K562 (cell line): ENCODE data around the gene PAX8. TPM values are rescaled to one million over a fixed set of nuclear protein-coding genes. Genes with fewer than 3 reads are reported as not detected.

ENCODE experiments used
- ATAC-seq: fragments of 200-7000 bp; cut with Tn5 transposase; 3 replicates; pipeline ENCODE4 v1.9.1; 2020; ENCODE audit warnings: moderate library complexity
- BruUV-seq: library from RNA; stranded (reverse); fragments of 400-500 nt; replicated peaks from 2 replicates; lab custom pipeline; 2021; lab: Mats Ljungman, UMichigan
- CTCF ChIA-PET: fragments of 300-600 bp; formaldehyde crosslinking; extraction: SDS; loops from one replicate; lab custom pipeline; 2021; ENCODE audit warnings: low intra/inter-chr PET ratio; lab: Yijun Ruan, JAX
- POLR2A ChIA-PET: fragments of 300-600, 350-650 bp; sonication (Branson Sonifier 250); formaldehyde crosslinking; extraction: SDS; loops from one replicate; lab custom pipeline; 2021; ENCODE audit warnings: antibody characterized with exemption, inconsistent platforms; lab: Yijun Ruan, JAX
- DNase-seq, 4 experiments: peaks; one replicate each; pipeline versions ENCODE4 v3.0.0 to v3.0.0-alpha.2; 2011 to 2018; ENCODE audit warnings: low spot score in 3 of 4, mixed read lengths in 3 of 4; ENCODE audit errors: extremely low read depth in 1 of 4
- FAIRE-seq: peaks from 2 replicates; lab custom pipeline; 2011; peaks lifted over from hg19 to GRCh38; lab: Jason Lieb, UNC
- H2AFZ ChIP-seq: 2 replicates; pipeline ENCODE4 v1.6.0; 2011; ENCODE audit warnings: low read depth, low read length, control low read depth, inconsistent platforms
- H3K27ac ChIP-seq: fragments of 200-600 bp; 3 replicates; pipeline ENCODE4 v1.8.0; 2011; ENCODE audit warnings: low read depth, mild to moderate bottlenecking, control low read depth, inconsistent platforms, low read length, moderate library complexity, mixed read lengths; ENCODE audit errors: extremely low read depth
- H3K27me3 ChIP-seq, 2 experiments: fragments of 300-600 bp in 1 of 2; 2 replicates in 1 of 2; 3 replicates in 1 of 2; pipeline versions ENCODE4 v1.6.0 to v1.8.0; 2011; ENCODE audit warnings: inconsistent platforms in 2 of 2, low read length in 2 of 2, mild to moderate bottlenecking in 1 of 2, mixed read lengths in 1 of 2, moderate library complexity in 1 of 2; ENCODE audit not compliant: control insufficient read depth in 2 of 2, insufficient read depth in 2 of 2
- H3K36me3 ChIP-seq: fragments of 300-600 bp; 3 replicates; pipeline ENCODE4 v1.8.0; 2011; ENCODE audit warnings: mild to moderate bottlenecking, low read length, inconsistent platforms; ENCODE audit not compliant: control insufficient read depth, insufficient read depth
- H3K4me1 ChIP-seq, 2 experiments: fragments of 200-600 bp in 1 of 2; replicated peaks in 1 of 2; 2 replicates in 1 of 2; 3 replicates in 1 of 2; pipeline versions ENCODE4 v1.5.1 to v1.8.0; 2011; ENCODE audit warnings: inconsistent platforms in 2 of 2, low read length in 2 of 2, mild to moderate bottlenecking in 1 of 2, mixed read lengths in 1 of 2, moderate library complexity in 1 of 2; ENCODE audit not compliant: control insufficient read depth in 2 of 2, insufficient read depth in 2 of 2
- H3K4me2 ChIP-seq: 2 replicates; pipeline ENCODE4 v1.6.1; 2011; ENCODE audit warnings: low read length, control low read depth, inconsistent platforms, mixed read lengths; ENCODE audit not compliant: insufficient read depth
- H3K4me3 ChIP-seq: fragments of 200-600 bp; sonication (generic), shearing (Covaris generic); 2 replicates; pipeline ENCODE4 v1.5.1; 2016; ENCODE audit warnings: control low read depth, inconsistent platforms
- H3K79me2 ChIP-seq: fragments of 200-600 bp; 3 replicates; pipeline ENCODE4 v1.8.0; 2011; ENCODE audit warnings: low read length, inconsistent platforms; ENCODE audit not compliant: control insufficient read depth, insufficient read depth
- H3K9ac ChIP-seq, 2 experiments: 2 replicates each; pipeline versions ENCODE4 v1.6.0 to v1.6.1; 2011; ENCODE audit warnings: low read depth in 2 of 2, low read length in 2 of 2, control low read depth in 1 of 2, inconsistent platforms in 1 of 2, mild to moderate bottlenecking in 1 of 2, mixed read lengths in 1 of 2; ENCODE audit not compliant: insufficient read depth in 1 of 2
- H3K9me1 ChIP-seq: one replicate; pipeline ENCODE4 v1.6.0; 2011; ENCODE audit warnings: inconsistent platforms, mild to moderate bottlenecking, low read length, moderate library complexity; ENCODE audit not compliant: control insufficient read depth, insufficient read depth
- H3K9me3 ChIP-seq: replicated peaks from 2 replicates; pipeline ENCODE4 v1.5.1; 2011; ENCODE audit warnings: low read depth, low read length, inconsistent platforms; ENCODE audit not compliant: control insufficient read depth, insufficient read depth
- H4K20me1 ChIP-seq: replicated peaks from 2 replicates; pipeline ENCODE4 v1.6.1; 2011; ENCODE audit warnings: low read length, inconsistent platforms, mixed read lengths; ENCODE audit not compliant: control insufficient read depth, insufficient read depth
- DPF2 ChIP-seq: fragments of 450-650 bp; IDR thresholded peaks from 2 replicates; pipeline ENCODE4 v1.6.1; 2016
- GTF2E2 ChIP-seq: fragments of 200-800 bp; sonication (Bioruptor generic); IDR thresholded peaks from 2 replicates; pipeline ENCODE4 v1.6.1; 2016; ENCODE audit warnings: missing genetic modification characterization, missing compliant biosample characterization
- HIVEP1 ChIP-seq: fragments of 250-450 bp; sonication (Bioruptor Pico); IDR thresholded peaks from 2 replicates; pipeline ENCODE4 v1.4.0; 2020; ENCODE audit warnings: mild to moderate bottlenecking
- ILF3 ChIP-seq: fragments of 450-650 bp; IDR thresholded peaks from 2 replicates; pipeline ENCODE4 v1.6.1; 2018; ENCODE audit warnings: antibody characterized with exemption, mild to moderate bottlenecking, moderate library complexity, borderline replicate concordance
- MBD2 ChIP-seq: sonication (generic); IDR thresholded peaks from 2 replicates; pipeline ENCODE4 v1.6.1; 2016; ENCODE audit warnings: low read depth, borderline replicate concordance
- RAD21 ChIP-seq, 2 experiments: fragments of 250-450 bp in 1 of 2; fragments of 450-650 bp in 1 of 2; sonication (Bioruptor Pico) in 1 of 2; formaldehyde crosslinking in 1 of 2; IDR thresholded peaks in 1 of 2; conservative IDR thresholded peaks in 1 of 2; 2 replicates each; pipeline versions ENCODE4 v1.4.0 to v1.8.0; 2020 to 2022; ENCODE audit warnings: mild to moderate bottlenecking in 2 of 2, moderate library complexity in 1 of 2
- RBFOX2 ChIP-seq: fragments of 200-400 bp; formaldehyde crosslinking; IDR thresholded peaks from 2 replicates; pipeline ENCODE4 v1.6.1; 2017; ENCODE audit warnings: low read depth, mild to moderate bottlenecking, low read length, moderate library complexity
- WGBS: fragments of 100-300 bp; shearing (Covaris generic); methylation state at CpG from one replicate; pipeline ENCODE4 v1.1.6; 2016; ENCODE audit warnings: low coverage, mixed read lengths; ENCODE audit not compliant: insufficient coverage; ENCODE audit errors: missing lambda C conversion rate; 5-methylcytosine and 5-hydroxymethylcytosine counted together
- in situ Hi-C: fragments of 300-500 bp; cut with MboI; formaldehyde crosslinking; loops from 4 replicates; pipeline ENCODE4 v1.15.0; 2018; ENCODE audit warnings: inconsistent platforms, mixed read lengths
- intact Hi-C: fragments of 100-400 bp; cut with micrococcal nuclease; formaldehyde crosslinking; loops from 2 replicates; pipeline ENCODE4 v1.14.2; 2022
- polyA plus RNA-seq, 8 experiments: library from polyadenylated mRNA; depleted of rRNA in 4 of 8; stranded (reverse) in 5 of 8; unstranded in 3 of 8; fragments of >200 nt; fragmentation: Nextera tagmentation in 2 of 8; fragmentation: Illumina TruSeq in 1 of 8; extraction: Ambion mirVana in 2 of 8; extraction: Trizol in 1 of 8; gene quantifications; 2 replicates each; pipeline versions ENCODE4 v1.2.1 to v1.2.3, GENCODE V29; 2011 to 2014; ENCODE audit warnings: inconsistent platforms in 1 of 8, missing spikeins in 1 of 8
- total RNA-seq, 7 experiments: library from RNA; depleted of rRNA in 6 of 7; stranded (reverse); fragments of >200 nt in 6 of 7; fragmentation: Illumina TruSeq in 2 of 7; extraction: Trizol in 2 of 7; gene quantifications; 2 replicates each; pipeline versions ENCODE4 v1.2.1 to v1.2.3, GENCODE V29; 2011 to 2021; ENCODE audit warnings: low replicate concordance in 1 of 7
- TF ChIP-seq, protein P1 (sequence below): sonication (generic); formaldehyde crosslinking; IDR thresholded peaks from 2 replicates; pipeline ENCODE4 v1.8.0; 2022; ENCODE audit warnings: mild to moderate bottlenecking, missing genetic modification reagents

Gene PAX8
- total and polyA plus RNA-seq, 9 of the 15 experiments (the other 6 are each of a cell fraction or from before 2014, with no cell fraction given), result 0.13 to 2.1 (median 0.51) TPM

DNA sequence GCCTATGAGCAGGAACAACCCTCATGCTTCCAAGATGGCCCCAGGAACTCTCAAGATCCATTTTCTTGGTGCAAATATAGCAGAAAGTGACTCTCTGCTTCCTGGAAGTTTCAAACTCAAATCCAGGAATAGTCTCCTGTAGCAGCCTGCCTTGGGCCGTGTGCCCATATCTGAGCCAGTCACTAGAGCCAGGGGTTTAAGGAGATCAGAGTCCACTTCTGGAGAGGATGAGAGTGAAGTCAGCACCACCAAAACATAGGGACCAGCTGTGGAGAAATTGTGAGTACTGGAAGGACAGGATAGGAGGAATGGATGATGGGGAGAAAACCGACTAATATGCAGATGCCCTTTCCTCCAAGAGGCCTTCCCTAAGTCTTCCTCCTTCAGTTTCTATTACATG lies 71.7 kb downstream of the PAX8 start:
- Histone ChIP-seq H3K27ac (no peak overlapping the region), H3K4me3 (no peak overlapping the region), H2AFZ (no peak overlapping the region), H3K9me3 (no peaks in the 10 kb centered on the region), H3K27me3 (peaks cover 2 to 13% of the 10 kb centered on the region in 2 experiments; a peak in 3 of 5 replicates)
- CTCF ChIA-PET, result no interaction called here
- BruUV-seq, result no TSS peak
- FAIRE-seq, result no peak
- intact Hi-C loops, result no loop called here
- in situ Hi-C loops, result loop anchor here (5.0 kb wide), 1 partner anchor 165 kb away; no protein-coding TSS in a partner anchor
- 15% methylated on average over 2 of the region's 2 CpGs for WGBS
- no peak for DNase-seq
- TF ChIP-seq RBFOX2, result no peak
- TF ChIP-seq, all 486 proteins: peak for 0
- Histone ChIP-seq H3K36me3 (no peaks in the 10 kb centered on the region), H3K4me1 (peaks cover 3 to 4% of the 10 kb centered on the region in 2 experiments; a peak in 3 of 5 replicates), H3K79me2 (no peaks in the 10 kb centered on the region), H3K9ac (no peak overlapping the region), H3K4me2 (no peak overlapping the region), H3K9me1 (no peaks in the 10 kb centered on the region), H4K20me1 (no peaks in the 10 kb centered on the region)
- POLR2A ChIA-PET, result no interaction called here
- ATAC-seq, result no peak

DNA sequence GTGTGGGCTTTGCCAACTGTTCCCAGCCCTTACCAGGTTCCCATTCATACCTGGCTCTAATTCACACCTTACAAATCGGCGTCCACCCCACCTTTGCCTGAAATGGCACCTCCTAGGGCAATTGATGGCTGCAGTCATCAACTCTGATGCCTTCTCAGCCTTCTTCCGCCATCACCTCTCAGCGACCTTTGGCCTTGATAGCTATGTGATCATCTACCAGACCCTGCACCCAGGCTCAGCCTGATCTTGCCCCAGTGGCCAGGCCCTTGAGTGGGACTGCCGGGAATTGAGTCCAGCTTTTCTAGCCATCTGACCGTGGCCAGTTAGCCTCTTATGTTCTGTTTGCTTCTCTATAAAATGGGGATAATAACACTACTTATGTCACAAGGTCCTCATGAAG lies 72.5 kb downstream of the PAX8 start:
- no peaks in the 10 kb centered on the region for H3K9me3 ChIP-seq
- POLR2A ChIA-PET, result interaction anchor here (0.5 to 1.3 kb wide), 2 partner anchors 23 to 210 kb away, joined by 3 read pairs; no protein-coding TSS in a partner anchor
- no peak overlapping the region for H2AFZ ChIP-seq
- no peaks in the 10 kb centered on the region for H4K20me1 ChIP-seq
- no peak overlapping the region for H3K4me2 ChIP-seq
- WGBS, result 2% methylated on average over 6 of the region's 6 CpGs
- TF ChIP-seq HIVEP1 (CRISPR knock-in tag) (no peak), RAD21 (CRISPR knock-in tag; conservative IDR thresholded peaks at IDR 0.05 in 1 of 2, IDR thresholded peaks at IDR 0.05 in 1 of 2) (no peak), MBD2 (no peak), GTF2E2 (tag) (no peak), ILF3 (no peak), DPF2 (no peak)
- TF ChIP-seq, protein P1, sequence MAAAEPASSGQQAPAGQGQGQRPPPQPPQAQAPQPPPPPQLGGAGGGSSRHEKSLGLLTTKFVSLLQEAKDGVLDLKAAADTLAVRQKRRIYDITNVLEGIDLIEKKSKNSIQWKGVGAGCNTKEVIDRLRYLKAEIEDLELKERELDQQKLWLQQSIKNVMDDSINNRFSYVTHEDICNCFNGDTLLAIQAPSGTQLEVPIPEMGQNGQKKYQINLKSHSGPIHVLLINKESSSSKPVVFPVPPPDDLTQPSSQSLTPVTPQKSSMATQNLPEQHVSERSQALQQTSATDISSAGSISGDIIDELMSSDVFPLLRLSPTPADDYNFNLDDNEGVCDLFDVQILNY, result no peak
- H3K27ac ChIP-seq, result no peak overlapping the region
- no peaks in the 10 kb centered on the region for H3K9me1 ChIP-seq
- peaks cover under 1 to 2% of the 10 kb centered on the region in 2 experiments; a peak in 2 of 5 replicates for H3K4me1 ChIP-seq
- no peaks in the 10 kb centered on the region for H3K79me2 ChIP-seq
- DNase-seq (no peak), FAIRE-seq (no peak), ATAC-seq (no peak)
- no peak overlapping the region for H3K4me3 ChIP-seq
- in situ Hi-C loops (loop anchor here (5.0 kb wide), 1 partner anchor 166 kb away; no protein-coding TSS in a partner anchor), intact Hi-C loops (no loop called here)
- no peak overlapping the region for H3K9ac ChIP-seq
- no TSS peak for BruUV-seq
- CTCF ChIA-PET, result no interaction called here
- H3K27me3 ChIP-seq, result peaks cover 2 to 13% of the 10 kb centered on the region in 2 experiments; a peak in 3 of 5 replicates
- no peaks in the 10 kb centered on the region for H3K36me3 ChIP-seq
